NB4 (cell line): ENCODE data around the gene AFF1.

ENCODE experiments used
- CTCF ChIP-seq: IDR thresholded peaks from one replicate; pipeline ENCODE4 v1.5.1; 2012; ENCODE audit warnings: low read depth, low read length
- POLR2A ChIP-seq: IDR thresholded peaks from 2 replicates; pipeline ENCODE4 v1.6.1; 2011; ENCODE audit warnings: mild to moderate bottlenecking; ENCODE audit not compliant: insufficient read length; ENCODE audit errors: extremely low read depth
- TF ChIP-seq, protein P1 (sequence below): IDR thresholded peaks from 2 replicates; pipeline ENCODE4 v1.6.1; 2011; ENCODE audit warnings: low read depth, low read length

DNA sequence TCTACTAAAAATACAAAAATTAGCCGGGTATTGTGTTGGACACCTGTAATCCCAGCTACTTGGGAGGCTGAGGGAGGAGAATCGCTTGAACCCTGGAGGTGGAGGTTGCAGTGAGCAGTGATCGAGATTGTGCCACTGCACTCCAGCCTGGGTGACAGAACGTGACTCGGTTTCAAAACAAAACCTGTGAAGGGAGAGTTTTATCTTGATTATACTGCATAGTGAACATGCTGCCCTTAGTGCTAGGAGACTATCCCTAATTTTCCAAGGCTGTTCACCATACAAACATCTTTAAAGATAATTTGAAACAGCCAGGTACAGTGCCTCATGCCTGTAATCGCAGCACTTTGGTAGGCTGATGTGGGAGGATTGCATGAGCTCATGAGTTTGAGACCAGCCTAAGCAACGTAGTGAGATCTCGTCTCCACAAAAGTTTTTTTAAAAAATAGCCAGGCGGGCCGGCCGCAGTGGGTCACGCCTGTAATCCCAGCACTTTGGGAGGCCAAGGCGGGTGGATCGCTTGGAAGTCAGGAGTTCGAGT is 6.2 kb downstream of the AFF1 start:
- no peak for TF ChIP-seq POLR2A
- TF ChIP-seq CTCF, result no peak
- TF ChIP-seq, protein P1, sequence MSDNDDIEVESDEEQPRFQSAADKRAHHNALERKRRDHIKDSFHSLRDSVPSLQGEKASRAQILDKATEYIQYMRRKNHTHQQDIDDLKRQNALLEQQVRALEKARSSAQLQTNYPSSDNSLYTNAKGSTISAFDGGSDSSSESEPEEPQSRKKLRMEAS, result no peak
